HG03196 (cell line): ENCODE results near the gene SH3D19.

ENCODE experiments used
- ATAC-seq: cut with Tn5 transposase; IDR thresholded peaks from one replicate; pipeline ENCODE4 v1.9.1; 2021; ENCODE audit not compliant: unreplicated experiment

The SH3D19 gene, protein sequence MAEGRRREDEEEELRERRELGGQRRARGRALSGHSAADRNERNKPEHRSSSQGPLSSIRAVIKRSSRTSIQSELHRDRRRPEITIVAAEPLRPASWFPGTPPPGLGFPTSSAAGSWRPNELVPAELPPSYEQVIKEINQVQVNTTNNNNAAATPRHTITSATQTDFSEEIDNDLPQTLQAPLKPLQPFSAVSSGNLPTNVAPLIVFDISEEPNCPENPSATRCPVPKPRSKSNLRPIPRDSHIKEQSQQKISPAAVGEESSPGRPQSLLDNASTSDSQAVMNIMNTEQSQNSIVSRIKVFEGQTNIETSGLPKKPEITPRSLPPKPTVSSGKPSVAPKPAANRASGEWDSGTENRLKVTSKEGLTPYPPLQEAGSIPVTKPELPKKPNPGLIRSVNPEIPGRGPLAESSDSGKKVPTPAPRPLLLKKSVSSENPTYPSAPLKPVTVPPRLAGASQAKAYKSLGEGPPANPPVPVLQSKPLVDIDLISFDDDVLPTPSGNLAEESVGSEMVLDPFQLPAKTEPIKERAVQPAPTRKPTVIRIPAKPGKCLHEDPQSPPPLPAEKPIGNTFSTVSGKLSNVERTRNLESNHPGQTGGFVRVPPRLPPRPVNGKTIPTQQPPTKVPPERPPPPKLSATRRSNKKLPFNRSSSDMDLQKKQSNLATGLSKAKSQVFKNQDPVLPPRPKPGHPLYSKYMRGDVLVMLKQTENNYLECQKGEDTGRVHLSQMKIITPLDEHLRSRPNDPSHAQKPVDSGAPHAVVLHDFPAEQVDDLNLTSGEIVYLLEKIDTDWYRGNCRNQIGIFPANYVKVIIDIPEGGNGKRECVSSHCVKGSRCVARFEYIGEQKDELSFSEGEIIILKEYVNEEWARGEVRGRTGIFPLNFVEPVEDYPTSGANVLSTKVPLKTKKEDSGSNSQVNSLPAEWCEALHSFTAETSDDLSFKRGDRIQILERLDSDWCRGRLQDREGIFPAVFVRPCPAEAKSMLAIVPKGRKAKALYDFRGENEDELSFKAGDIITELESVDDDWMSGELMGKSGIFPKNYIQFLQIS

DNA sequence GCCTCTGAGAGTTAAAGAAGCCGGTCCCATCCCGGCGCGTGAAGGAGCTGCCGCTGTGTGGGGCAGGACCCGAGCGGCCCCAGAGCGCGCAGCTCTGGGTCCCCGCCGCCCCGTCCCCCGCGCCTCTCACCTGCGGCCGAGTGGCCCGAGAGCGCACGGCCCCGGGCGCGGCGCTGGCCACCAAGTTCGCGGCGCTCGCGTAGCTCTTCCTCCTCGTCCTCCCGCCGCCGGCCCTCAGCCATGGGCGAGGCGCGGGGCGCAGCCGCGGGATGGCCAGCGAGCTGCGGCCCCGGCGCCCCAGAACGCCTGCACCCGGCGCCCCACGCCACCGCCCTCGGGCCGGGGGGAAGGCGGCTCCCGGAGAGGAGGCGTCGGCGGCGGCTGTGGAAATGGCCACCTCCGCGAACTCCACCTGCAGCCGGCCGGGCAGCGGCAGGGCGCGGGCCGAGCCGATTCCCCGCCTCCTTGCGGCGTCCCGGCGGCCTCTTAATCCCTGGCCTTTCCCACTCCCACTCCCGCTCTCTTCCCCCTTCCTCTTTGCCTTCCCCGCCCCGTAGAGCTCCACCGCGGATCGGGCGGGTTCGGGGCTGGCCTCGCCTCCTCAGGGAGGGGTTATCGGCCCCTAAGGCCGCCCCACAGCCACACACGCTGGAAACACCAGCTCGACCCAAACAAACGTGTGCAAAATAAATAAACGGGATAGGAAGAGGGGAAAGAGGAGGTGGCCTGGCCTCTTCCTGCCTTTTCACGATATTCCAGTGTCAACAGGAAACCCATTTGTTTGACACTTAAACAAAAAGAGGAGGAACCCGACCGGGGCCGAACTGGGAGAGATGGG lies at the start of gene SH3D19:
Gene SH3D19, minus strand, starts transcription at position 495 of the 838 bp plus-strand sequence. Its CDS starts 253 bp downstream, at position 242.
- ATAC-seq: no peak

DNA sequence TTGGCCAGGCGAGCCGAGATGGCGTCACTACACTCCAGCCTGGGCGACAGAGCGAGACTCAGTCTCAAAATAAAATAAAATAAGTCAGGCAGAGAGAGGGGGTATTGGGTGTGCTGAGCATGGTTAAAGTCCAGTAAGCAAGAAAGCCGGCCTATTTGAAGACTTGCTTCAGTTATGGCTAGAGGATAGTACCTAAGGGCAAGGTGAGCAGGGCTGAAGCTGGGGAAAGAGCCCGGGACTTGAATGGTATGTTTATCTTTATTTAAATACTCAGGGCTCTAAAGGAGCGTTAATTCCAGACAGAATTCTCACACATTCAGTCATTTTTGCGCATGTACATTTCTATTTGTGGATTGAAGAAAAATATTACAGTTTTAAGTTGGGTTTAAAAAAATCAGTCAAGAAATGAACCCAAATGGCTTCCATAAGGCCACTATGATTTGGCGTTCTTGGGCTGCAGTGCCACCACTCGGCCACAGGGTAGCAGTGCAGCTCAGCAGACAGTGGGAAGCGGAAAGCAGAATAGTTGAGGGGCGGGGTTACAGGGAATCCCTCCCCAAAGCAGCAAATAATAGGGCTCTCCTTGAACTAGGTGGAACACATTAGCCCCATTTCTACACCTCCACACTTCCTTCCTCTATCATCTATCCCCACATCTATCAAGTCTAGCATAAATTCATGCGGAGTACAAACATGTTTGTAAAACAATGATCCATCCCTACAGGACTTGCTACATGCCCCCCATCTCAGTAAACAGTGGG lies 37.2 kb upstream of the SH3D19 start:
- peak; percentile 87 for ATAC-seq

DNA sequence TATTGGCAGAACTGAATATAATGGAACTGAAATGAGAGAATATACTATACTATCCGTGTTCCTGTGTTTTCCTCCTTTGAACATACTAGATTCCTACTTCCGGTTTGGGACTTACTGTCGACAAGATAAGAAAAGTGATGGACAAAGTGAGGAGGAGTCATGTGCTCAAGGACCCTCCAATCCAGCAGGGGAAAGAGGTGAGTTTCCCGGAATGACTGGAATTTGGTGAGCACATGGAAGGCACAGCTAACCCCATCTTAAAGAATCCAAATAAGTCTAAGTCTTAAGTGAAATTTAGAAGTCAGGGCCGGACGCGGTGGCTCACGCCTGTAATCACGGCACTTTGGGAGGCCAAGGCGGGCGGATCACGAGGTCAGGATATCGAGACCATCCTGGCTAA lies 36.6 kb upstream of the SH3D19 start:
- ATAC-seq: no peak

DNA sequence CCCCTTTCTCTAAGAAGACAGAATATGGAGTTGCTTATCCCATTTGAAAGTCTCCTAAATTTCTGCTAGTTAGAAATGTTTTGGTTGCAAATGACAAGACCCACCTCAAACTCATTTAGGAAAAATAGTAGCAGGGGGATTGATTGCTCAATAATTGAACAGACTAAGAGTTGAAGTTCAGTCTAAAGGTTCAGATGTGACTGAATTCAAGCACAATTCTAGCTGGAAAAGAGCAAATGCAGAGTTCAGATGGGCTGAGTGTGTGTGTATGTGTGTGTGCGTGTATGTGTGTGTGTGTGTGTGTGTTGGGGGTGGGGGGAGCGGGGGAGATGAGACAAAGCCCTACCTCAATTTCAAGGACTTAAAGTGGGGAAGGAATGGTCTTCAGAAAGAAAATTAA lies 35.7 kb upstream of the SH3D19 start:
- no peak for ATAC-seq

DNA sequence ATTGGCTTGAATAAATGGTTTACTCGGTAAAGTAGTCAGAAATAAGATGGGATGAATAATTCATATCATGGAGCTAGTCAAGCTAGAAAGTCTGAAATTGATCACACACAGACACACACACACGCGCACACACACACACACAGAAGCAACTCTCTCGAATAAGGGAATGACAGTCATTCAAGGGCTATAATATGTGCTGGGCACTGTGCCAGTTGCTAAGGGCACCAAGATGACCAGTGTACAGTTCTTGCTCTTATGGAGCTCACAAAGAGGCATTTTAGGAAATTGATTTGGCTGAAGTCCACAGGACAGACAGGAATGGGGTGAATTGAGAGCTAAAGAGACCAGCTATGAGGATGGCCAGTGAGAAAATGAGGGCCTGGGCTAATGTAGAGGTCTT lies 34.2 kb upstream of the SH3D19 start:
- ATAC-seq: no peak

DNA sequence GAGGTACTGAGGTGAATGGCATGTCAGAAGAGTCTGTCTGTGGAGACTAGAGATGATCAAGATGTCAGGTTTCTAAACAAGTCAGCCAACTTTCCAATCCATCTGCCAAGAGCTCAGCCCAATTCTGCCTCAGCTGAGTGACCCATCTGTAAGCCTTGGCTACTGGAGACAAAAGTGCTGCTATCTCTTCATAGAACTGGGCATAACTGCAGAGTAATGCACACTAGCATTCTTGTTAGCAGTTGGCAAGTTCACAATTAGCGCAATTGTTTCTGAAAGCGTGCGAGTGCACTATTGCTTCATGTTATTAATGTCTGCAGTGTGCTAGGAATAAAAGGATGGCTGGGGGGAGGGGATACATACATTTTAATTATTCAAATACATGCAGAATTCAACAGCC lies 32.9 kb upstream of the SH3D19 start:
- ATAC-seq: no peak

DNA sequence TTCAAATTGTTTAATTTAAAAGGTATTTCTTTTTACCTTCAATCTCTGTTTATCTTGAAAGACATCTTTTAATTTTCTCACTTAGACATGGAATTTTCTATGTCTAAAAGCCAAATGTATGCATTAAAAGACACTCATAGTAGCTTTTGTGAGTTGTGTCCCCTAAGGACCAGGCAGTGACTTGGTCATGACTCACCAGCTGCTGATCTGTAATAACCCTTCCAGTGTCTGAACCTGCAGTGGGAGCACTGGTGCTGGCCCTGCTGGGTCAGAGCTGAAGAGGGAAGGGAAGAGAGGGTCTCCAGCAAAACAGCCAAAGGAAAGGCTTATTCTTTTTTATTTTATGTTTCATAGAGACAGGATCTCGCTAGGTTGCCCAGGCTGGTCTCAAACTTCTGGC lies 31.1 kb upstream of the SH3D19 start:
- no peak for ATAC-seq

DNA sequence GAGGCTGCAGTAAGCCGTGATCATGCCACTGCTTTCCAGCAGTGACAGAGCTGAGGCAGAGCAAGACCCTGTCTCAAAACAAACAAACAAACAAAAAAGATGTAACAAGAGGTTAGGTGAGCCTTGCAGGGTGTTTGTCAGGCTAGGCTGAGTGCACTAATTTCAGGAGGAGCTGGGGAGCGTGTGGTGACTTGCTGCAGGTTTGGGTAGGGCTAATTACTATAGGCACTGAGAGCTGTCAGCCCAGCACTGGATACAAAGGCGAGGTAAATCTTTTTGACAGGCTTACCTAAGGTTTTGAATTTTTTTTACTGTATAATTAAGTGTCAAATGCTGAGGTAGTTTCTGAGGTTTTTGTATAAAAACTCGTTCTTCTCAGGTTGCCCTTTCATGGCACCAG lies 29.8 kb upstream of the SH3D19 start:
- ATAC-seq: no peak

DNA sequence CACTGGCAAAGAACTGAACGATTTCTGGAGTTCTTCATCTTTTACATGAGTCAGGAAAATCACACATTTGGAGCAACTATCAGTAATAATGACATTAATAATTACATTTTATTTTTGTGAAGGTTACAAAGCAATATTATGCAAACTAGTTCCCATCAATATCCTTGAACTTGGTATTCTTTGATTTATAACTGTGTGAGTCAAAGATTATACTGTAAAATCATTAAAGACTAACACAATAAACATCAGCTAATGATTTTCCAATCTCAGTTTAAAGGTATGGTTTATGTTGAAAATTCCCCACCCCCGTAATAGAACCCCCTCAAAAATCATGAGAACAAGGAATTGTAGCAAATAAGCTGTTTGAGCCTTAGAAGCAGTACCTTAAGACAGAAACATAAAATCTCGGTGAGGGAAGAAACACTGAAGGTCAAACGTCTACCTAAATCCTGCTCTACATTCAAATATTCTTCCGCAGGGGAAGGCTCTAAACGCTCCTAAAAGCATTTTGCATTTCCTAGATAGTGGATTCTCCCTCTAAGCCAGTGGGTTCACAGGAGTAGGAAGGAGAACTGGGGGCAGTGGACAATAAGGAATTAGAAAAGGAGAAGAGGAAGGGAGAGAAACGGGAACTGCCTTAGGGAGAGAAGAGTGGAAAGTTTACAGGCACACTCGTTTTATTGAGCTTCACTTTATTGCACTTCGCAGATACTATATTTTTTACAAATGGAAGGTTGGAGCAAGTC lies 22.3 kb upstream of the SH3D19 start:
- no peak for ATAC-seq

DNA sequence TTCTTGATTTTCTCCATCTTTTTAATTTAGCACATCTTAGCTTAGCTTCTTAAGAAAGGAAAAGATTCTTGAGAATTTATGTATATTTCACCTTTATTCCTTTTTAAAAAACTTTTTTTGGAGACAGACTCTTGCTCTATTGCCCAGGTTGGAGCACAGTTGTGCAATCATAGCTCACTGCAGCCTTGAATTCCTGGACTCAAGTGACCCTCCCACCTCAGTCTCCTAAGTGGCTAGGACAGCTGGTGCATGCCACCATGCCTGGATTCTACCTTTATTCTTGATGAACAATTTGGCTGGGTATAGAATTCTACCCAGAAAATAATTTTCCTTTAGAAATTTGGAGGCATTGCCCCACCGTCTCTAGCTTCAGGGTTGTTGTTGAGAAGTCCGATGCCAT lies 19.5 kb upstream of the SH3D19 start:
- no peak for ATAC-seq

DNA sequence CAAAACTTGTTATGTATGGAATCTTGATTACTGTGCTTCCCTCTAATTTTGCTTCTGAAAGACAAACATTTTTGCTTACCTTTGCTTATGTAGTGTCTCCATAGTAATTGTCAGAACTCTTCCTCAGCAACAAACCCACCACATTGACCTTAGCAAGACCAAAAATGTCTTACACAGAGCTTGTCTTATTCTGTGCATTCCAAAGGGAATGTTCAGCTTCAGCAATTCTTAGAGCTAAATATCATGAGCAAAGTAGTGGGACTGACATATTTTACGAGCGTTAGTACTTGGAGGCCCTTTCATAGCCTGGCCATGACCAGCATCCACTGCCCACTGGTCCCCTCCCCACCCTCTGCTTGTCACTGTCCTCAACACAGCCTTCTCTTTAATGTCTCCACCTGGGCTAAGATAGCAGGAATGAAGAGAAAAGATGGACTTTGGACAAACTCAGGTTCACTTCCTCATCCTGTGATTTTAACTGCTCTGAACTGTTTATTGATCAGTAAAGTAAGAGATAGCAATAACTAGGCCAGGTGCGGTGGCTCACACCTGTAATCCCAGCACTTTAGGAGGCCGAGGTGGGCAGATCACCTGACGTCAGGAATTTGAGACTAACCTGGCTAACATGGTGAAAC lies 15.5 kb upstream of the SH3D19 start:
- no peak for ATAC-seq

DNA sequence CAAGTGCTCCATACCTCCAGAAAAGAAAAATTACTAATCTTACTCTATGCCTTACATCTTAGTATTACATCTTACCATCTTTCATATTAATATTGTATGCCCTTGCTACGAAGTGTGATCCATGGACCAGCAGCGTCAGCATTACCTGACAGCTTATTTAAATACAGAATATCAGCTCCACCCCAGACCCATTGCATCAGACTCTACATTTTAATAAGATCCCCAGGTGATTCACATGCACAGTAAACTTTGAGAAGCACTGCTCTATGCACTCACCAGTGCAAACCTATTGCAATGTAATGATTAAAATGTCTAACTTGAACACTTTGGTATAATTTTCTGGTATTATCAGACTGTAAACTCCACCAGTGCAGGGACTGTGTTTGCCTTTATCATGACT lies 14.1 kb upstream of the SH3D19 start:
- no peak for ATAC-seq

DNA sequence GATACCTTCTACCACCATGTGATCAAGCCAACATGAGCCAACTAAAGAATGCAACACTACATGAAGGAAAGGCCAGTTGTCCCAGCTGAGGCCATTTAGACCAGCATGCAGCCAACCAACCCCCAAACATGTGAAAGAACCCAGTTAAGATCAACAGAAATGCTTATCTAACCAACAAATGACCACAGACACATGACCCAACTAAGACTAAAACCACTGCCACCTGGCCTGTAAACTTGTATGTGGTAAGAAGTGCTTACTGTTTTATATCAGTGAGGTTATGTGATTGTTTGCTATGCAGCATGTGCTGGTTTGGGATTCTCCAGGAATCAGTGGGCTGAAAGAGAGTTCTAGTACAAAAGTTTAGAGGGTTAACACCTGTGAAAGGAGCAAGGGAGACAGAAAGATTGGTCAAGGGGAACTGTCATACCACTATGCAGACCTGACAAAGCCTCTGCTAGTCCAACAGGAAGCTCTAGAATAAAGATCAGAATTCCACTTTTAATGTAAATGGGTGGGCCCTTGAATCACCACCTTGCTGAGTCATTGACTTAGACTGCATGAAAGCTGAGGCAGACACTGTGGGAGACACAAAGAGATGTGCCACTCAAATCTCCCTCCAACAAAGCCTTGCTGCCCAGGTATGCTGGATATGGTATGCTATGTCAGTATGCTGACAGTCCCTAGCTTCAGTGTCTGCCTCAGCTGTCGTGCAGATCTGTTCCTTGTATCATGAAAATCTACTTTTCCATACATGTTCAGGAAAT lies 6.1 kb upstream of the SH3D19 start:
- no peak for ATAC-seq

DNA sequence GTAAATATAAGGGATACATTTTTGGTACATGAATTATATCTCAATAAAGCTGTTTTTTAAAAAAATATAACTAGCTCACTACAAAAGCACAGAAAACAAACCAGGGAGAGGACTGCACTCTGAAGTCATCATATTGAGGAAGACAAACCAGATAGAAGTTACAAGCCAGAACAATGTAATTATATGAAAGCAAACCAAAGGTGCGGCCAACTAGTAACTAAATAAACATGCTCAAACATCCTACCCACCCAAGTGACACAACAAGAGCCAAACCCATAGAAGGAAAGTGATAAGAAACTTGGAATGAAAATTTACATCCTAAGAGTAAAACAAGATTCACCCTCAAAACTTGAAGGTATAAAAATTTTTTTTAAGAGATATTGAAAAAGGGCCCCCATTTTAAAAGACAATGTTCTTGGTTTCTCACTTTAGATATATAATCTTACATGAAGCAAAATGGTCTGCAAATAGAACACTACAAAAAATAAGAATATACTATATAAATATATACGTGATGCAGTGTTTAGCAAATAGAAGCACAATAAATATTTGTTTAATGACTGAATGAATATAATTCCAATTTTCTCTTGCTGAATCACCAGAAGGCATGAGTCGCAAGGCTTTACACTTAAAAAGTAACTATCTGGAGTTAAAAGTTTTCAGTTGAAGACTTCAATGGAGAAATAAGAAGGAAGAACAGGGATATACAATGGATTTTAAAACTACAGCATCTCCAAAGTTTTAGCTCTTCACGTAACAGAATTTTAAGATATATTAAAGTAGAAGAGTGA lies 4.0 kb upstream of the SH3D19 start:
- ATAC-seq: no peak

DNA sequence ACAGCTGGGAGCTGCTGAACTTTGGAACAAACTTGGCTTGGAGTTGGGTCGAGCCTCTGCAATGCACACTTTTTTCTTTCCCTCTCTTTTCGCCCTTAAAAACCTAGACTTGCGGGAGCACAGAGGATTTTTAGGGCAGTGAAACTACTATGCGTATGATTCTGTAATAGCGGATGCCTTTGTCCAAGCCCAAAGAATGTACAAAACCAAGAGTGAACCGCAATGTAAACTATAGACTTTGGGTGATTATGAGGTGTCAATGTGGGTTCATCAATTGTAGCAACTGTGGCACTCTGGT lies 493 bp upstream of the SH3D19 start:
- no peak for ATAC-seq

DNA sequence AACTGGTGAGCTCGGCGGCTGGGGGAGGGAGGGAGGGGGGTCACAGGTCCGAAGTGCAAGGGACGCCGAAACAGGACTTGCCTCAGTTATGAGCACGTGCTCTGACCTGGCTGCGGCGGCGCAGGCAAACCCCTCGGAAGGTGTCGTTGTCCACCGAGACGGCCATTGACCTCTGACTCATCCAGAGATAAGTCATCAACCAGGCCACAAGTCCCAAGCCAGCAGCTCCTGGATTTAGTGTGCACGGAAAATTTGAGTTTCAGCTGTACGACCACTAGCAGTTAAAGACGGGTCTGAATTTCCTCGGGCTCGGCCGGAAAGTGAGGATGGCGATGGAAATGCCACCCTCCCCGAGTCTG lies 674 bp downstream of the SH3D19 start:
- ATAC-seq: no peak

DNA sequence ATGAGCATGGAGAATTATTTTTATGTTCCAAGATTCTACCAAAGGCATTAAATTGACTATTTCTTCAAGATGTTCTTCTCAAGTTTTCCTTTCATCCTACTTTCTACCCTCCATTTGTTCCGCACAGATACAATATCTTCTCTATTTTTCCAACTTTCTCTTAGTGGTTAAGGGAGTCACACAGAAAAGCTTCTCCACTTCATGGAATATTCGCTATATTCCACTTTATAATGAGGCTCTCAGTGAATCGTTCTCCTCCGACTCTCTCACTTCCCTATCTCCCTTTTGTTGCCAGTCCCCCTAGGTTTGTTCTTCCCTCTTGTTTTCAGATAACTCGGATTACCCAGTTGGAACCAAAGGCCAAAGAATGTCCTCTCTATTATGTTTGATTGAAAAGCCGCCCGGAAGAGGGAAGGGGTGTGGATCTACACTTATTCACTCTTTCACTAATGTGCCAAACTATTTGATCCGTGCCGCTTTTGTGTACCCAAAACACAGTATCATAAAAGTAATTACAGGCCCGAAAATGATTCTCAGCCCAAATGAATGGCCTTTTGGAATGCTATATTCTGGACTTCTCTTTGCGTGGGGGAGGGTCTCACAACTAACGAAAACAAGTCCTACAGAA lies 1.2 kb downstream of the SH3D19 start:
- no peak for ATAC-seq
